Stimulated activated CD8-positive, alpha-beta memory T cell treated with anti-CD3 and anti-CD28 coated beads, Interleukin-12 subunit alpha, Interleukin-12 subunit beta, amount 100 ng/mL, for 24 hours (primary cell): ENCODE measurements around the gene NCAPD3.
"Not testable (repeated sequence)": the region's sequence is repeated elsewhere in the genome, so short reads cannot be mapped to it uniquely, and the experiment has no call there.

Experiments
- DNase-seq: peaks from one replicate; pipeline ENCODE4 v3.0.0-alpha.2; 2020; ENCODE audit errors: extremely low read depth

NCAPD3 gene

GRCh38 chr11:134224710-134225664 is 1.2 kb upstream of the NCAPD3 start:
- peak; percentile 39 for DNase-seq

GRCh38 chr11:134223121-134223520 is 646 bp downstream of the NCAPD3 start:
- no peak for DNase-seq

GRCh38 chr11:134216816-134217215 is 7.0 kb downstream of the NCAPD3 start:
- DNase-seq = no peak

GRCh38 chr11:134215836-134216235 is 7.9 kb downstream of the NCAPD3 start:
- DNase-seq = no peak

GRCh38 chr11:134207538-134208239 is 16.1 kb downstream of the NCAPD3 start:
- no peak for DNase-seq

- no peak for DNase-seq
Measured at GRCh38 chr11:134206185-134206584, 17.6 kb downstream of the NCAPD3 start.

- DNase-seq = no peak
Measured at GRCh38 chr11:134205729-134206128, 18.0 kb downstream of the NCAPD3 start.

GRCh38 chr11:134202661-134203060 is 21.1 kb downstream of the NCAPD3 start:
- no peak for DNase-seq

- DNase-seq = no peak
Measured at GRCh38 chr11:134200688-134201087, 23.1 kb downstream of the NCAPD3 start.

- DNase-seq = no peak
Measured at GRCh38 chr11:134199531-134199930, 24.2 kb downstream of the NCAPD3 start.

GRCh38 chr11:134196756-134197155 is 27.0 kb downstream of the NCAPD3 start:
- no peak for DNase-seq

GRCh38 chr11:134188092-134188491 is 35.7 kb downstream of the NCAPD3 start:
- DNase-seq = not testable (repeated sequence)

GRCh38 chr11:134181707-134182106 is 42.1 kb downstream of the NCAPD3 start:
- no peak for DNase-seq

GRCh38 chr11:134178032-134178674 is 45.6 kb downstream of the NCAPD3 start:
- DNase-seq = no peak

GRCh38 chr11:134176284-134176683 is 47.5 kb downstream of the NCAPD3 start:
- DNase-seq = no peak

- no peak for DNase-seq
Measured at GRCh38 chr11:134173296-134173695, 50.5 kb downstream of the NCAPD3 start.

- no peak for DNase-seq
Measured at GRCh38 chr11:134171951-134172350, 51.8 kb downstream of the NCAPD3 start.

GRCh38 chr11:134170919-134171281 is 52.9 kb downstream of the NCAPD3 start:
- DNase-seq = no peak

GRCh38 chr11:134170177-134170918 is 53.4 kb downstream of the NCAPD3 start:
- no peak for DNase-seq

- DNase-seq = no peak
Measured at GRCh38 chr11:134164490-134165370, 59.0 kb downstream of the NCAPD3 start.

GRCh38 chr11:134159652-134160051 is 64.1 kb downstream of the NCAPD3 start:
- DNase-seq = no peak
